ENCODE results near the gene TEPSIN.

The TEPSIN gene

DNA sequence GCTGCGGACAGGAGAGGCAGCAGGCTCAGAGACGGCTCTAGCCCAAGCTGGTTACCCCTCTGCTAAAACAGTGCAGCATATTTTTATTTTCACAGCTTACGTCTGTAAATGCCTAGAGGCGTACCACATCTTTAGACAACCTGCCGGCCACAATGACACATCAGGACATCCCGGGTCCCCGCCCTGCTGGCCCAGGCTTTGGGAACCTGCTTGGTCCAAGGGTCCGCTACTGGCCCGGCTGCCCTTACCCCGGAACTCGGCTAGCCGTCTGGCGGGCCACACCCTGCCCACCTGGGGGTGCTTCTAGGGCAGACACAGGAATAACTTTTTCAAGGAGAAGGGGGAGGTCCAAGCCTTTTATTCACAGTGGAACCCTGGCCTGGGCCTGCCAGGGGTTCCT lies 20.4 kb downstream of the TEPSIN start:
- DNase-seq, result no peak

DNA sequence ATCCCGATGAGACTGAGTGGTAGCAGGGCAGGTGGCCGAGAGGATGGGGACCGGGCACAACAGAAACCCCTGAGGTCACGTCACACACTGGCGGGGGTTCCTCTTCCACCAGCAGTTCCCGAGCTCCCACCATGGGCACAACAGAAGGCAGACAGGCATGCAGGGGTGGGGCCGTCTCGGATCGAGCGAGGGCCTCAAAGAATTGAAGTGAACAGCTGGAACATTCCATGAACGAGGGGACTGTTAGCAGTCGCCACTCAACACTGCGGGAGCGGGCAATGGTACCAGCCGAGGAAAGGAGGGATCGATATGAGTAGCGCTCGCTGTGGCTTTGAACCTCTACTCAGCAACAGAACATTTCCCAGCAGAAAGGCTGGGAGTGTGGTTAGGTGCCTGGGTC lies 21.4 kb downstream of the TEPSIN start:
- DNase-seq, result no peak

DNA sequence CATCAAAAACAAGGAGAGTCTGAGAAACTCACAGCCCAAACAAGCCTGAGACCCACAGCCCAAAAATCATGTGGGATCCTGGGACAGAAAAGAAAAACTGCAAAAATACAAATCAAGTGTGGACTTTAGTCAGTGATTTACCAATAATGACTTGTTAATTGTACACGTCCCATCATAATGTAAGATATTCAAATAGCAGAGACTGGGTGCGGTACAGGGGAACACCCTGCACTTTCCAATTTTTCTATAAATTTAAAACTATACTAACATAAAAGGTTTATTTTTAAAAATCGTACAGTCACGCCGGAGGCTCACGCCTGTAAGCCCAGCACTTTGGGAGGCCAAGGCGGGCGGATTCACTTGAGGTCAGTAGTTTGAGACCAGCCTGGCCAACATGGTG lies 24.9 kb downstream of the TEPSIN start:
- DNase-seq, result no peak

DNA sequence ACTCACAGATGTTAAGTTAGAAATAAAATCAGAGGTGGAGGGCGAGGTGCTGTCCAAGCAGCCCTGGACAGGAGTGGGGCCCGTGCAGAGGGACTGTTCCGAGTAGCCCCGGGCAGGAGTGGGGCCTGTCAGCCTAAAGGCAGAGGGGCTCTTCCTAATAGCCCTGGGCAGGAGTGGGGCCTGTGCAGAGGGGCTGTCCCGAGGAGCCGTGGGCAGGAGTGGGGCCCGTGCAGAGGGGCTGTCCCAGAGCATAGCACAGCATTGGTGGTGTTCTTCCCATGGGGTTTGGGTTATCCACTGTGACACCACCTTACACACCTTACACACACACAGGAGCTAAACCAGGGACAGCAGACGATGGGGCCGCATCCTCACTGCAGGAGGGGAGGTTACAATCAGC lies 26.5 kb downstream of the TEPSIN start:
- no peak for DNase-seq

DNA sequence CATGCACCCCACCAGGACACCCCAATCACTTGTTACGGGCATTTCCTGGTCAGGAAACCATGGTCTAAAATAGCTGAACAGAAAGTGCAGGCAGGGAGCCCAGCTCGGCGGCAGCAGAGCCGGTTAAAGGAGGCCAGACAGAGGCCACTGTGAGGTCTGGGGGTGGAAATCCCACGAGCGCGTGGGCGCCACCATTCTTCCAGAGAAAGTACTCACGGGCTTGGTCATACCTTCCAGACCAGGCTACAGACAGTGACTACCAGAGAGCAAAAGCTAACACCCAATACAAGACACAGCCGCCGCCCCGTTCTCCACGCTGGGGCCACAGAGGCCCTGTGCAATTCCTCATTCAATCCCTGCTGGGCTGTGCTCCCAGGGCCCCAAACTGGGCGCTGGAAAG lies 28.0 kb downstream of the TEPSIN start:
- no peak for DNase-seq

DNA sequence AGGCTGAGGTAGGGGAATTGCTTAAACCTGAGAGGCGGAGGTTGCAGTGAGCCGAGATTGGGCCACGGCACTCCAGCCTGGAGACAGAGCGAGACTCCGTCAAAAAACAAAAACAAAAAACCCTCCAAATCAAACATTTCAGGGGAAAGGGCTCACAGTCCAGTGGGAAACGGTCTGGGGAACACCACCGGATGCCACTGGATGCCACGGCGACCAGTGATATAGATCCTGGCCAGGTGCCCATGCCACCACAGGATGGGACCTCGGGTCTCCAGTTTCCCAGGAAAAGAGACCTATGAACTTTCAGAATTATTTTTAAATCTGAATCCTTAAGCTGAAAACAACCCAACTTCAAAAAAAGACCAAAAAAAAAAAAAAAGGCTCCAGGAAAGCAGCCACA lies 28.4 kb downstream of the TEPSIN start:
- no peak for DNase-seq

DNA sequence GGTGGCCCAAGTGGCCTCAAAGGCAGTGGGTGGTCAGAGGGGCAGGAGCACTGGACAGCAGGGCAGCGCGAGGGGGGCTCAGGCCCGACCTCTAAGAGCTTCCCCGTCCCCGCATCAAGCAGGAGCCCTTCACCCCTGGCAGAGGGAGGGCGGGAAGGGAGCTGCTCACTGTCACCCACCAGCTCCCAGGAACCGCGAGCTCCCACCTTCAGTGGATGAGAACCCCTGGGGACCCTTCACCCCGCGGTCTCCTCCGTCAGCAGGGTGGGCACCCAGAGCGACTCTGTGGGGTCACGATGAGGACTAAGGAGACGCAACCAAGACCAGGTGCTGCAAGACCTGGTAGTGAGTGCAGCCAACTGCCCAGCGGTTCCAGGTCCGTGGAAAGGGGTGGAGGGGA lies 29.7 kb downstream of the TEPSIN start:
- no peak for DNase-seq

DNA sequence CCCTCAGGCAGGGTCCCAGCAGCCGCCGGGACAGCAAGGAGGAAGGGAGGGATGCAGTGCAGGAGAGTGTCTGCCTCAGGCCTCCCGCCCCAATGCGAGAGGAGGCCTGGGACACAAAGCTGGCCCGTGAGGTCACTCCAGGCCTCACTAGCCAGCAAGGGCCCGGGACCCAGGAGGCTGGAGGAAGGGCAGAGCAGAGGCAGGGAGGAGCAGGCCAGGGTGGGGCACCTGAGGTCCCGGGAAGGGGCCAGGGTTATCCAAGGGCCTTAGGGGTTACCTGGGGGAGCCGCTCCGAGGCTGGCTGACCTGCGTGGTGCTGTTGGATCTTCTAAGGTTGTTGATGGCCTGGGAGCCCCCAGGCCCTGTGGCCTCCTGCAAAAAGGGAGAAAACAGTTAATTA lies 30.2 kb downstream of the TEPSIN start:
- no peak for DNase-seq

DNA sequence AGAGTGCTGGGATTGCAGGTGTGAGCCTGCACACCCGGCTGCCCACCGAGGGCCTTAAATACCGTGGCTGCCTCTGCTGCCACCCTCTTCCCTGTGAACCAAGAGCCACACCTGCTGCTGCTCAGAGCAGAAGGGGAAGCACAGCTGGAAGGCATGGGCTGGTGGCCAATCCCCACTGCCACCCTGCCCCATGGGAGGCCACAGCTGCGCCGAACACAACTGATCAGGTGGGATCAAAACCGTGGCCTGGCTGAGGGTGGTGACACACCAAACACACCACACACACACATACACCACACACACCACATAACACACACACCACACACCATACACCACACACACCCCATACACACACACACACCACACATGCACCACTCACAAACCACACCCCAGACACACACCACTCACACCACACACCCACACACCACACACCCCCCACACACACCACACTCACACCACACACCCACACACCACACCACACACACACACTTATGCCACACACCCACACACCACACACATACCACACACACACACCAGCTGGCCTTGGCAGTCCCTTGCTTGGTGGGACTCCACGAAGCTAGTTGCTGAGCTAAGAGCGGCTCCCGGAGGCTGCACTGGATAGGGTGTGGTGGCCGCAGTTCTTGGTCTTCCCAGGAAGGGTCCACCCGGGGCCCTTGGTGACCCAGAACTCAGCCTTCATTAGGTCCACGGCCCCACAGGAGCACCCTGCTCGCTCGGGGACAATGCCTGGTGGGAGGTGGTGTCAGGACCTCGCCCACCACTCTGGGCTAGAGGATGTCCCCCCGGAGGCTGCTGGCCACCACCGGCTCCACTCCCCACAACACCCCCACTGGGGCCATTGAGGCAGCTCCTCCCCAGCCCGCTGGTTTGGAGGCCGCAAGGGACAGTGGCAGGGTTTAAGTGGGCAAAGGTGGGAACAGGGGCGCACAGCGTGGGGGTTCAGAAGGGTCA lies 31.0 kb downstream of the TEPSIN start:
- DNase-seq, result no peak

DNA sequence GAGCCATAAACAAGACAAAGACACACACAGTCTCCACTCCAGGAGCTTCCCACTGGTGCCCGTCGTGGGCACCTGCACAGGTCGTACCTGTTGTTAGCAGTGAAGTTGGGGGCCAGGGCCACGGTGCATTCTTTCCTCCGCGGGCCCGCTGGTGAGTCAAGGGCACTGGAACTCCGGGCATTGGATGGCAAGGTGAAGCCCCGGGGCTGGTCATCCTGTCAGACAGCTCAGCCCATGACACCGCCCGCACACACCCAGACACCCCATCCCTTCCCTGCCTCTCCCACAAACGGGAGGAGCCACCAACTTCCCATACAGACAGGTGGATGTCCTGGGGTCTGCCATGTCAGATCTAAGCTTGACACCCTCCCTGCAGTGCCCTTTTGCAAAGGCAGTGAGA lies 32.2 kb downstream of the TEPSIN start:
- no peak for DNase-seq

DNA sequence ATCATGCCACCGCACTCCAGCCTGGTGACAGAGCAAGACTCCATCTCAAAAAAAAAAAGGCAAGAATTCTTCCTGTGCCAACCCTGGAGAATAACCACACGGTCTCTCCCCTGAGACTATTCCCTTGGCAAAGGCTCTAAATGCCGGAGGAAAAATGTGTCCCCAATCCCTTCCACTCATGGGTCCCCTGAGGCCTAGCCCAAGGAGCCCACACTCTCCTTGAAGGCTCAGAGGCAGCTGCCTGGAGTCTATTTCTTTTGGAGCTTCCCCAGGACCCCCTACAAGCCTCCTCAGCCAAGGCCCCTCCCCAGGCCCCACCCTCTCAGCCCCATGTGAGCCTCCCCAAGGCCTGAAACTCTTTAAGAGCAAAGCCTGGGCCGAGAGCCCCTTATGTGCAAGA lies 32.7 kb downstream of the TEPSIN start:
- DNase-seq, result no peak

DNA sequence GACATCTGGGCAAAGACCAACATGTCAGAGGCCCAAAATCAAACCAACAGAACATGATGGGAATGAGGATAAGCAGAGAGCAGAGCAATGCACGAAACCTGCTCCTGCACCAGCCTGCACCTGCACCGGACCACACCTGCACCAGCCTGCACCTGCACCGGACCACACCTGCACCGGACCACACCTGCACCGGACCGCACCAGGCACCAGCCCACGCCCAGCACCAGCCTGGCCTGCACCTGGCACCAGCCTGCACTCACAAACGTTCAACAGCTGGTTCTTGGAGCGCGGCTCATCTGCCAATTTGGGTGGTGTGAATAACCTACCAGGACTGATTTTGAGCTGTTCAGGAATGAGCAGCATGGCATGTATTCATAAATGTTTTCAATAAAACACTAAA lies 34.3 kb downstream of the TEPSIN start:
- DNase-seq, result no peak

DNA sequence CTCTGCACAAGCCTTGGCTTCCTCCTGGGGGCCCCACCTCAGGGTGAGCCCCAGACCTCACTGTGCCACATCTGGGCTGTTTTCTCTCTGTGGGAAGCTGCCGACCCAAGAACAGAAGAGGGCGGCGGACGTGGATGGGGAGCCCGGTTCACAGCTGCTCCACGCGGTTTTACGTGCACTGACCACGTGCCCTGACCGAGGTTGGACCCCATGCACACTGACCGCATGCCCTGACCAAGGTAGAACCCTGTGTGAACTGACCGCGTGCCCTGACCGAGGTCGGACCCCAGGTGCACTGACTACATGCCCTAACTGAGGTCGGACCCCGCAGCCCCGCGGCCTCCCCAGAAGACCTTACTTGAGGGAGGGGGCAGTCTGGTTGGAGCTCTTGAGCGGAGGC lies 35.7 kb downstream of the TEPSIN start:
- no peak for DNase-seq

DNA sequence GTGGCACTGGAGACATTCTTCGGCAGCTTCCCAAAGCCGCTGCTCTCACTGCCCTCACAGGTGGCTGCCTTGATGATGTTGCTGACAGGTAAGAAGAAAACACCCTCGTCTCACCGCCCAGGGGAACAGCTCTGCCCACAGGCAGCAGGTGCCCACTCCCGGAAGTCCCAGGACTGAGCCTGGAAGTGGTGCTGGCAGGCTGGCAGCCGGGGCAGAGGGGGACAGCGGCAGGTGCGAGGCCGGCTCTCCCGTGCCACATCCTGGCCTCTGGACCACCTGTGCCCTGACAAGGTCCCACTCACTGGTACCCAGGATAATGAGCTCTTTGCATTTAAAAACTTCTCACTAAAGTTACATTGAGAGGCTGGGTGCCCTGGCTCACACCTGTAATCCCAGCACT lies 36.5 kb downstream of the TEPSIN start:
- no peak for DNase-seq

DNA sequence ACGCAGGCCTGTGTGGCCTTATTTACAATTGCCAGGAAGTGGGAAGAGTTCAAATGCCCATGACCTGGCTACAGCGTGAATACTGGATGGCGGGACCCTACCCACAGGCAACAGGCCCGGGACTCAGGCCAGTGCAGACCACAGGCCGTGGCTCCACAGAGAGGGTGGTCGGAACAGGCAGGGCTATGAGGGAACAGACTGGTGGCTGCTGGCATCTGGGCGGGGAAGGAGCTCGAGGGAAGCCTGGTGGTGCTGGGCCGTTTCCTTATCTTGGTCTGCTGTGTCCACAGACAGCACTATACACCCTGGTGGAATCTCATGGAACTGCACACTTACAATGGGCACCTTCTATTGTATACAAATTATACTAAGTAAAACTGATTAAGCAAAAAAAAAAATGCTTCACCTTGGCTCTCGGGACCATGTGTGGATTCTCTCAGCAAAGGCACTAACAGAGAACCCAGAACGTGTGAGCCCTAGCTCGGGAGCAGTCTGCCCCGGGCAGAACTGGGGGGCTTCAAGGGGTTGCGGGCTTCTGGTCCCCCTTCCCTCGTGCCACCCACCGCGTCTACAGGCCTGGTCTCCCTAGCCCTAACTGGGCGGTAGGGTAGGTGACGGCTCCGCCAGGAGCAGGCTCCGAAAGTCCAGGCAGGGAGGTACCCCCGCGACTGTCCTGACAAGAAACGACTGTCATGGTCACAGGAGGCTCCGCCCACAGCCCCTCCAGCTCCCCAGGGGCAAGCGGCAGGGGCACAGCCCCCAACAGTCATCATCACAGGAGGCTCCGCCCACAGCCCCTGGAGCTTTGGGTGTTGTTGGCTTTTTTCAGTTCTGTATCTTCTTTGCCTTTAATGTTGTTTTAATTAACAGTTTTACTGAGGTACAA lies 37.9 kb downstream of the TEPSIN start:
- DNase-seq, result no peak

DNA sequence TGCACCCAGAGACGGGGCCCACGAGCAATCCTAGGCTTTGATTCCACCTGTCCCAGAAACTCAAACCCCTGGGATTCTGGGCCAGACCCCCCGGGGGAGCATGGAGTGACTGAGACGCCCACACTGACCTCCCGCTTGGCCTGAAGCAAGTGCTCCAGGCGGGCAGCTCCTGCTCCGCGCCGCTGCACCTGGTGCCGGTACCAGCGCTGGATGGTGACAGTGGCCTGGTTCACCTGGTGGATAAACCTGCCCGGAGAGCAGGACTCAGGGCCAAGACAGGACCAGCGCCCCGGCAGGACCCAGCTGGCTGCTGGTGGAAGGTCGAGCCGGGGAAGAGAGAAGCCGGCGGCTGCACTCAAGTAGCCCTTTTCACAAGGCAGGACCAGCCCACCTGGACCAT lies 38.7 kb downstream of the TEPSIN start:
- DNase-seq, result no peak

DNA sequence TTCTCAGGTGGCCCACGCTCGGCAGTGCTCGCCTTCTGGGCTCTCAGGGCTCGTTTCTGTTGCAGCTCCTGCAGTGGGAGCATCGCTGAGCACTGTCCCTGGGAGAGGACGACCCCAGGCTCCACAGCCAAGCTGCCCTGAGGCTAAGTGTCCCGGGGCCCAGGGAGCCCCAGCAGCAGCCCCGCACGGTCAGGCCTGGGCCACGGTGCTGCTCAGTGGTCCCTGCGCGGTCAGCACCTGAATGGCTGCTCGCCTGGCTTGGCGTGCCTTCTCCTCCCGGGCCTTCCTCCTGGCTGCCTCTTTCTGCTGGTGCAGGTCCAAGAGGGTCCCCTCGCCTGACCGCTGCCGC lies 39.4 kb downstream of the TEPSIN start:
- no peak for DNase-seq

DNA sequence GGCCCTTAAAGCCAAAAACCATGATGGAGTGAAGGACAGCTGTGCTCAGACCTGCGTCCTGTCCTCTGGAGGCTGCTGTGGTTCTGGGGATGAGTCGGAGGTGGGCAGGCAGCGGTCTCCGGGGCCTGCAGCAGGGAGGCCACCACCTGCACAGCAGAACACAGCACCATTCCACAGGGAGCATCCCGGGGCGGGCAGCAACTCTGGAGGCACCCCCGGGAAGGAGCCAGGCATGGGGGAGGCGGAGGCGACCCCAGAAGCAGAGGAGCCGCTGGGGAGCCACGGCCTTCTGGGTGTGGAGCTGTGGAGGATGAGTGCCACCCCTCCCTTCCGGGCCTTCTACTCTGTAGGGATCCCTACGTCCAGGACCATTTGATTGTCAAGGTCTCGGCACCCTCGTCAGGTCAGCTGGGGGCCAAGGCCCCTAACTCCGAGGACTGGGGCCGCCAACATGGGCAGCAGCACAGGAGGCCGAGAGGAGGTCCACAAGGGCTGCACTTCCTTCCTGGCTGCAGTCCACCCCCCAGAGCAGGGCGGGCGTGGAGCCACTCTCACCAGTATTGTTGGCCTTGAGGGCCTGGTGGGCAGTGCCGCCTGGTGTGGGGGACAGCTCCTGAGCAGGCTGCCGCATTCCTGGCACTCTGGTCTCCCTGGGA lies 39.9 kb downstream of the TEPSIN start:
- DNase-seq, result no peak

DNA sequence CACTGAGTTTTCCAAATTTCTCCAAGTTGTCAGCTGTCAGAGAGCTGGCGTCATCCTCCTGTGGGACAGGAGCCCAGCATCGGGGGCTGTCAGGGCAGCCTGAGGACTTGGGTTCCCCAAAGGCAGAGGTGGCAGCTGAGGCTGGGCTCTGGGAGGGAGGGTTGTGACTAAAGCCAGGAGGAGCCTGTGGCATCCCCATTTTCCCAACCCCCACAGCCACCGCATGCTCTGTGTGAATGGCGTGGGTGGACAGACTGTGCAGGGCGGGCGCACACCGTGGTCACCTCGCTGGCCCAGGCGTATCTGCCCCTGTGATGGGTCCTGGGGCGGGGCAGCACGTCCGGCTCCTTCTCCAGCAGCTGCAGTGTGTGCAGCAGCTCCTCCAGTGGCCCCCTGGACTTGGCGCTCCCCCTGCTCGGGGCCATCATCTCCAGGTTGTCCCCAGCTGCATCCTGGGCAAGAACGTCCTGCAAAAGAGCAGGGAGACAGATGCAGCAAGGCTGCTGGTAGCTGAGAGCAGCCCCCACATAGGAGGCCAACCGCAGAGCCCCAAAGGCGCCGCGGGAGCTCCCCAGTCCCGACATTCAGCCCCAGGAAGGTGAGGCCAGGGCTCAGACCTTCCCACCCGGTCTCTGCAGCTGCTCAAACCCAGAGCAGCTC lies 40.9 kb downstream of the TEPSIN start:
- no peak for DNase-seq

DNA sequence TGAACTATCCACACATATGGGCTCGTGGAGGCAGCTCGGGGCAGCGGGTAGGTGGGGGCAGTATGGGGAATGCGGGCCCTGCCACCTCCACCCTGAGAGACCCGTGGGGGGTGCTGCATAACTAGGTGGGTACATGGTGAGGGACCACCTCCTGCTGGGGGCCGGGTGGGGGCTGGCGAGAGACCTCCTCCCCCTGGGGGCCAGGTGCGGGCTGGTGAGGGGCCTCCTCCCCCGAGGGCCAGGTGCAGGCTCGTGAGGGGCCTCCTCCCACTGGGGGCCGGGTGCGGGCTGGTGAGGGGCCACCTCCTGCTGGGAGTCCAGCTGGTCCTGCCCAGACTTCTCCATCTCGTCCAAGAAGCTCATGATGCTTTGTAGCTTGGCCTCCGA lies 41.5 kb downstream of the TEPSIN start:
- DNase-seq, result no peak

DNA sequence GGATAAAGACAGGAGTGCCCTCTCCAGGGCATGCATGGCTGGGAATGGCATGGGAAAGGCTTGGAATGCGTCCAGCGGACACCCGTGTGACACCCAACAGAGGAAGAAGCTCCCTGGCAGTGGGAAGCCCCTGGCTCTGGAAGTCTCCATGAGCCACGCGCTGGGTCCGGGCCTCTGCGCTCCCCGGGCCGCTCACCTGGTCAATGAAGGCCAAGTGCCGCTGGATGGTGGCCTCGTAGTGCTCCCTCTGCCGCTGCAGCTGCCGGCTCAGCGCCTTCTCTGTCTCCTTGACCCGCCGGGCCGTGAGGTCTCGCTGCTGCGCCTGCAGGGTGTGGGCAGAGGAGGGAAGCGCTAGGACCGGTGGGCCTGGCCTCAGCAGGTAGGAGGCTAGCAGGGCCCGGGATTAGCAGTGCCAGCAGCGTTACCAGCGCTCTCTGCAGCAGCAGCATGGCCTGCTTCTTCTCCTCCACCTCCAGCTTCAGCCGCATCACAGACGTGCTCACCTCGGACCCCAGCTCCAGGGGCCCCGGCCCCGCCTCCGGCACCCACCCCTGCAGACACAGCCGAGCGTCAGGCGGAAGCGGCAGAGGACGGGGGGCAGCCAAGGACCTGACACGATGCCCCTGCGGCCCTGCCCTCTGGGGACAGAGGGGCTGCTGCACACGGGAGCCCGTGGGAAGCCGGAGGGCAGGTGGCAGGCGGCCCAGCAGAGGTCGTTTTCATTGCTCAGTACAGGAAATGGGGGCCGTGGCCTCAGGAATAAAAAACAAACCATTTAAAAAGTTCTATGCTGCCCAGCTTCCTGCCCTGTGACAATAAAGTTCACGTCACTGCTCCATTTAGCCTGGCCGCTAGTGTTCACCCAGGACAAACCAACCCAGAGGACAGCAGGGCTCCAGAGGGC lies 42.1 kb downstream of the TEPSIN start:
- no peak for DNase-seq

DNA sequence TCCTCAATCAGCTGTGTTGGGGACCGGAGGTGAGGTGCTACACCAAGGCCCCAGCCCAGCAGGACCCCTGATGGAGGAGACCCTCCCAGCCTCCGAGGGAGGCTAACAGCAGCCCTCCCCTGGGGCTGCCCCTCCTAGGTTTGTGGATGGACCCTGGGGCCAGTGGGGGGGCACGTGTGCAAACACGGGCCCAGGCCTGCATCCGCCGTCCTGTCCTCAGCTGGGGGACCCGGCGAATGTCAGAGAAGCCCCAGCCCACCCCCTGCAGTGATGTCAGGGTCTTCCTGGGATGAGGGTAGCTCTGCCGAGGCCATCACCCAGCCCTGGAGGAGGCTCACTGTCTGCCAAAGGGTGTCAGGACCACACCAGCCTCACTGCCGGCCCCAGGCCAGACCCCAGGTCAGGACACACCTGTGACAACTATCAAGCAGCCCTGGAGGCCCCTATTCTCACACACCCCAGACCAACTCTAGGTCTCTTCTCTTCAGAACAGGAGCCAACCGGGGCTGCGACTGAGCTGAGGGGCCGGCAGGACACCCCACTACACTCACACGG lies 42.8 kb downstream of the TEPSIN start:
- no peak for DNase-seq
